K562 (cell line): ENCODE measurements around the gene NUP210. TPM values are rescaled to one million over a fixed set of nuclear protein-coding genes. Genes with fewer than 3 reads are reported as not detected.

Experiments
- BDP1 ChIP-seq: IDR thresholded peaks from 3 replicates; pipeline ENCODE4 v1.6.1; 2011; ENCODE audit not compliant: insufficient read length, insufficient read depth
- CBX3 ChIP-seq, 2 experiments: IDR thresholded peaks; 1 replicate in 1 of 2; 2 replicates in 1 of 2; pipeline ENCODE4 v1.6.1; 2012; ENCODE audit warnings: inconsistent platforms in 2 of 2, low read length in 2 of 2, borderline replicate concordance in 1 of 2, control low read depth in 1 of 2
- E2F8 ChIP-seq: fragments of 450-650 bp; IDR thresholded peaks from 2 replicates; pipeline ENCODE4 v1.7.1; 2018; ENCODE audit warnings: mild to moderate bottlenecking, low read depth; ENCODE audit not compliant: partially characterized antibody
- GABPA ChIP-seq: fragments of 200-800 bp; sonication (Bioruptor generic); conservative IDR thresholded peaks from 2 replicates; pipeline ENCODE4 v1.6.1; 2016; ENCODE audit warnings: low read depth, missing genetic modification characterization, missing compliant biosample characterization
- GABPB1 ChIP-seq: sonication (generic); formaldehyde crosslinking; IDR thresholded peaks from 2 replicates; pipeline ENCODE4 v1.8.0; 2022; ENCODE audit warnings: mild to moderate bottlenecking, missing genetic modification reagents
- HMGXB4 ChIP-seq: sonication (generic); formaldehyde crosslinking; IDR thresholded peaks from 2 replicates; pipeline ENCODE4 v1.8.1; 2023; ENCODE audit warnings: mild to moderate bottlenecking, missing genetic modification reagents
- ZNF318 ChIP-seq, 2 experiments: fragments of 450-650 bp; IDR thresholded peaks; 2 replicates each; pipeline ENCODE4 v1.6.1; 2016; ENCODE audit warnings: mild to moderate bottlenecking in 2 of 2, borderline replicate concordance in 1 of 2, low read depth in 1 of 2, moderate library complexity in 1 of 2
- ZNF324 ChIP-seq: fragments of 250-450 bp; sonication (Bioruptor Pico); IDR thresholded peaks from 2 replicates; pipeline ENCODE4 v1.4.0; 2020; ENCODE audit warnings: mild to moderate bottlenecking
- ZNF398 ChIP-seq: fragments of 250-450 bp; sonication (Bioruptor Pico); IDR thresholded peaks from 2 replicates; pipeline ENCODE4 v1.8.0; 2021; ENCODE audit warnings: moderate library complexity, mild to moderate bottlenecking, inconsistent platforms
- polyA plus RNA-seq, 8 experiments: library from polyadenylated mRNA; depleted of rRNA in 4 of 8; stranded (reverse) in 5 of 8; unstranded in 3 of 8; fragments of >200 nt; fragmentation: Nextera tagmentation in 2 of 8; fragmentation: Illumina TruSeq in 1 of 8; extraction: Ambion mirVana in 2 of 8; extraction: Trizol in 1 of 8; gene quantifications; 2 replicates each; pipeline versions ENCODE4 v1.2.1 to v1.2.3, GENCODE V29; 2011 to 2014; ENCODE audit warnings: inconsistent platforms in 1 of 8, missing spikeins in 1 of 8
- total RNA-seq, 7 experiments: library from RNA; depleted of rRNA in 6 of 7; stranded (reverse); fragments of >200 nt in 6 of 7; fragmentation: Illumina TruSeq in 2 of 7; extraction: Trizol in 2 of 7; gene quantifications; 2 replicates each; pipeline versions ENCODE4 v1.2.1 to v1.2.3, GENCODE V29; 2011 to 2021; ENCODE audit warnings: low replicate concordance in 1 of 7

NUP210 gene
- total and polyA plus RNA-seq, 9 of the 15 experiments (the other 6 are each of a cell fraction or from before 2014, with no cell fraction given) = 1.2 to 138 (median 44.0) TPM

GRCh38 chr3:13420831-13421765 is 976 bp upstream of the NUP210 start (continued):
- TF ChIP-seq ZNF318 (IDR thresholded peaks at IDR 0.05; ENCODE audit: borderline replicate concordance in 1 of 2, low read depth in 1 of 2) (no peak), E2F8 (no peak), CBX3 (IDR thresholded peaks at IDR 0.05; ENCODE audit: borderline replicate concordance in 1 of 2, low read length in 2 of 2) (peak in 1 of 2 experiments; percentile 85; a peak in 1 of 3 replicates), BDP1 (no peak), ZNF398 (CRISPR knock-in tag) (no peak), HMGXB4 (CRISPR knock-in tag) (no peak), ZNF324 (no peak), GABPB1 (peak; percentile 48), GABPA (tag) (peak; percentile 55)
